ENCODE data around the gene MSMP. TPM values are rescaled to one million over a fixed set of nuclear protein-coding genes. Genes with fewer than 3 reads are reported as not detected.
A peak's percentile ranks its signal among the peaks of the same experiment; 100 is the strongest.

MSMP gene
- total RNA-seq, 2 donors from 2014 or later, result not detected

GRCh38 chr9:35774907-35775635 is 21.0 kb upstream of the MSMP start:
- H3K4me1 ChIP-seq, result peaks cover 31% of the 10 kb centered on the region
- no peaks in the 10 kb centered on the region for H3K9me3 ChIP-seq
- no peaks in the 10 kb centered on the region for H3K27me3 ChIP-seq
- no peak for ATAC-seq
- H3K36me3 ChIP-seq (replicated peaks in 1 of 2; ENCODE audit: insufficient read depth in 1 of 2, low read depth in 2 of 2), result no peaks in the 10 kb centered on the region
- H3K4me3 ChIP-seq, result no peak overlapping the region
- intact Hi-C loops (cut with DNase I), result no loop called here
- DNase-seq, result peak in 1 of 4 donors; percentile 31
- TF ChIP-seq POLR2A (IDR thresholded peaks at IDR 0.05) (no peak), CTCF (IDR thresholded peaks at IDR 0.05) (no peak)
- WGBS, 2 donors, result 73 to 81% methylated on average over 7 of the region's 7 CpGs
- no peak overlapping the region for H3K27ac ChIP-seq

- DNase-seq, result peak in 2 of 4 donors; percentile 24 to 54
- no peaks in the 10 kb centered on the region for H3K36me3 ChIP-seq (replicated peaks in 1 of 2; ENCODE audit: insufficient read depth in 1 of 2, low read depth in 2 of 2)
- 39 to 49% methylated on average over 3 of the region's 3 CpGs for WGBS, 2 donors
- H3K9me3 ChIP-seq, result no peaks in the 10 kb centered on the region
- no peaks in the 10 kb centered on the region for H3K27me3 ChIP-seq
- no peak overlapping the region for H3K4me3 ChIP-seq
- intact Hi-C loops (cut with DNase I), result no loop called here
- TF ChIP-seq CTCF (IDR thresholded peaks at IDR 0.05) (no peak), POLR2A (IDR thresholded peaks at IDR 0.05) (no peak)
- H3K27ac ChIP-seq, result peak overlapping the region in 3 of 4 donors; percentile 73 to 90 (median 81)
- H3K4me1 ChIP-seq, result peaks cover 35% of the 10 kb centered on the region
- peak; percentile 69 for ATAC-seq
Observed at GRCh38 chr9:35771943-35772342, 17.9 kb upstream of the MSMP start.

GRCh38 chr9:35771534-35771933 is 17.5 kb upstream of the MSMP start:
- Histone ChIP-seq H3K4me3 (no peak overlapping the region), H3K27me3 (no peaks in the 10 kb centered on the region), H3K9me3 (no peaks in the 10 kb centered on the region), H3K27ac (peak overlapping the region; percentile 62 to 90 (median 77)), H3K36me3 (replicated peaks in 1 of 2; ENCODE audit: insufficient read depth in 1 of 2, low read depth in 2 of 2) (no peaks in the 10 kb centered on the region), H3K4me1 (peaks cover 35% of the 10 kb centered on the region)
- ATAC-seq (peak; percentile 87), DNase-seq (peak; percentile 74 to 87 (median 82))
- intact Hi-C loops (cut with DNase I), result no loop called here
- no peak for TF ChIP-seq POLR2A (IDR thresholded peaks at IDR 0.05)
- no peak for TF ChIP-seq CTCF (IDR thresholded peaks at IDR 0.05)
- WGBS, 2 donors, result 0 to 6% methylated on average over 1 of the region's 1 CpG

- Histone ChIP-seq H3K4me3 (no peak overlapping the region), H3K36me3 (replicated peaks in 1 of 2; ENCODE audit: insufficient read depth in 1 of 2, low read depth in 2 of 2) (no peaks in the 10 kb centered on the region), H3K27ac (peak overlapping the region; percentile 62 to 90 (median 77)), H3K9me3 (no peaks in the 10 kb centered on the region), H3K4me1 (peaks cover 35% of the 10 kb centered on the region), H3K27me3 (no peaks in the 10 kb centered on the region)
- intact Hi-C loops (cut with DNase I), result no loop called here
- TF ChIP-seq CTCF (IDR thresholded peaks at IDR 0.05), result no peak
- TF ChIP-seq POLR2A (IDR thresholded peaks at IDR 0.05), result peak in 1 of 3 donors; percentile 20
- DNase-seq (peak; percentile 32 to 67 (median 56)), ATAC-seq (peak; percentile 73)
- 1 to 8% methylated on average over 4 of the region's 4 CpGs for WGBS, 2 donors
Observed at GRCh38 chr9:35771075-35771433, 17.0 kb upstream of the MSMP start.

GRCh38 chr9:35769763-35770162 is 15.7 kb upstream of the MSMP start:
- ATAC-seq (no peak), DNase-seq (no peak)
- 93 to 97% methylated on average over 1 of the region's 1 CpG for WGBS, 2 donors
- intact Hi-C loops (cut with DNase I), result no loop called here
- no peaks in the 10 kb centered on the region for H3K27me3 ChIP-seq
- H3K4me1 ChIP-seq, result peaks cover 30% of the 10 kb centered on the region
- H3K9me3 ChIP-seq, result no peaks in the 10 kb centered on the region
- no peaks in the 10 kb centered on the region for H3K36me3 ChIP-seq (replicated peaks in 1 of 2; ENCODE audit: insufficient read depth in 1 of 2, low read depth in 2 of 2)
- TF ChIP-seq CTCF (IDR thresholded peaks at IDR 0.05), result no peak
- no peak overlapping the region for H3K27ac ChIP-seq
- no peak overlapping the region for H3K4me3 ChIP-seq
